ENCODE results near the gene PAXIP1.

PAXIP1 gene

GRCh38 chr7:154912871-154913637 is 89.9 kb downstream of the PAXIP1 start:
- DNase-seq = no peak
- TF ChIP-seq CTCF (IDR thresholded peaks at IDR 0.05; ENCODE audit: low read depth, low read length) = no peak
- no peak overlapping the region for H3K27ac ChIP-seq

GRCh38 chr7:154911862-154912455 is 91.0 kb downstream of the PAXIP1 start:
- peaks cover 63% of the 10 kb centered on the region for H3K27me3 ChIP-seq (ENCODE audit: insufficient read depth, low read depth, severe bottlenecking)
- no peak overlapping the region for H3K27ac ChIP-seq
- peaks cover 24% of the 10 kb centered on the region for H3K9me3 ChIP-seq (ENCODE audit: severe bottlenecking)
- no peak overlapping the region for H3K4me3 ChIP-seq (ENCODE audit: low read depth, low read length)
- DNase-seq = no peak
- no peak for TF ChIP-seq CTCF (IDR thresholded peaks at IDR 0.05; ENCODE audit: low read depth, low read length)
- no peaks in the 10 kb centered on the region for H3K36me3 ChIP-seq

More at GRCh38 chr7:154912871-154913637, 89.9 kb downstream of the PAXIP1 start:
- peaks cover 15% of the 10 kb centered on the region for H3K9me3 ChIP-seq (ENCODE audit: severe bottlenecking)
- peaks cover 59% of the 10 kb centered on the region for H3K27me3 ChIP-seq (ENCODE audit: insufficient read depth, low read depth, severe bottlenecking)
- H3K4me3 ChIP-seq (ENCODE audit: low read depth, low read length) = no peak overlapping the region
- no peaks in the 10 kb centered on the region for H3K36me3 ChIP-seq

GRCh38 chr7:154911411-154911810 is 91.5 kb downstream of the PAXIP1 start:
- Histone ChIP-seq H3K4me3 (ENCODE audit: low read depth, low read length) (no peak overlapping the region), H3K9me3 (ENCODE audit: severe bottlenecking) (peaks cover 29% of the 10 kb centered on the region), H3K27ac (no peak overlapping the region), H3K27me3 (ENCODE audit: insufficient read depth, low read depth, severe bottlenecking) (peaks cover 68% of the 10 kb centered on the region), H3K36me3 (no peaks in the 10 kb centered on the region)
- no peak for DNase-seq
- no peak for TF ChIP-seq CTCF (IDR thresholded peaks at IDR 0.05; ENCODE audit: low read depth, low read length)

GRCh38 chr7:154910977-154911376 is 91.9 kb downstream of the PAXIP1 start:
- TF ChIP-seq CTCF (IDR thresholded peaks at IDR 0.05; ENCODE audit: low read depth, low read length) = no peak
- H3K27me3 ChIP-seq (ENCODE audit: insufficient read depth, low read depth, severe bottlenecking) = peaks cover 70% of the 10 kb centered on the region
- no peak overlapping the region for H3K27ac ChIP-seq
- no peak overlapping the region for H3K4me3 ChIP-seq (ENCODE audit: low read depth, low read length)
- no peak for DNase-seq
- peaks cover 31% of the 10 kb centered on the region for H3K9me3 ChIP-seq (ENCODE audit: severe bottlenecking)
- H3K36me3 ChIP-seq = no peaks in the 10 kb centered on the region

- Histone ChIP-seq H3K36me3 (no peaks in the 10 kb centered on the region), H3K27ac (no peak overlapping the region), H3K9me3 (ENCODE audit: severe bottlenecking) (peaks cover 32% of the 10 kb centered on the region), H3K27me3 (ENCODE audit: insufficient read depth, low read depth, severe bottlenecking) (peaks cover 78% of the 10 kb centered on the region), H3K4me3 (ENCODE audit: low read depth, low read length) (no peak overlapping the region)
- DNase-seq = no peak
- TF ChIP-seq CTCF (IDR thresholded peaks at IDR 0.05; ENCODE audit: low read depth, low read length) = no peak
Observed at GRCh38 chr7:154910125-154910524, 92.8 kb downstream of the PAXIP1 start.

Measured in WERI-Rb-1 (cell line).